ENCODE data around the gene RANBP3L.
"Not testable (repeated sequence)": the region's sequence is repeated elsewhere in the genome, so short reads cannot be mapped to it uniquely, and the experiment has no call there.

Gene RANBP3L

GRCh38 chr5:36209664-36210063 is 92.0 kb downstream of the RANBP3L start:
- no peak for FAIRE-seq
- DNase-seq (ENCODE audit: low spot score) = no peak

GRCh38 chr5:36208786-36209185 is 92.9 kb downstream of the RANBP3L start:
- FAIRE-seq (no peak), DNase-seq (ENCODE audit: low spot score) (no peak)

DNA sequence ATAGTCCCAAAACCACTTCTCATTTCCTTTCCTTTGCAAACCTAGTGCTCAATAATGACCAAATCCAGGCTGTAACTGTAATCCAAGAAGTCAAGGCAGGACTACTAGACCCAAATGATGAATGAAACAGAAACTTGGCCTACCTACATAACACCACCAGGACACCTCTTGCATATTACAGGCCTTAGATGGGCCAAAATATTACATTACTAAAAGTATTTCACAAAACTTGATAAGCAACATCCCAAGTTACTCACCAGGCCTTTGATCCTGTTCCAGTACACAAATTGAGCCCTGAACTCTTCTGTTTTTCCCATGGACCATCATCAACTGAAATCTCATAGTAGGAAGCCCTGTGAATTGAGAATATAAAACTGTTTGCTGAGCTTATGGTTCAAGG is 94.8 kb downstream of the RANBP3L start:
- DNase-seq (ENCODE audit: low spot score) = no peak
- FAIRE-seq = no peak

DNA sequence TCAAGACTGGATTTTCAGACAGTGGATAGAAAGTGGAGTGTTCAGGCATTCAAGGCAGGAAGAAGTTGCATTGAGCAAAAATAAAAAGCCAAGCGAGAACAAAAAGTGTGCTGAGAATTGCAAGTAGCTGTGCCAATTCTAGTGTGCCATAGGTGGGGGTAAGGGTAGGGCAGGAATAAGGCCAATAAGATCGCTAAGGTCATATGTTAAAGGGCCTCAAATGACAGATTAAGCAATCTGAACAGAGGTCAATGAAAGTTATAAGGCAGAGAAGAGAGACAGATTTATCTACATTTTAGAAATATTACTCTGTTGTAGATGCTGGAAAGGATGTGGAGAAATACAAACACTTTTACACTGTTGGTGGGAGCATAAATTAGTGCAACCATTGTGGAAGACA is 96.4 kb downstream of the RANBP3L start:
- FAIRE-seq = no peak
- no peak for DNase-seq (ENCODE audit: low spot score)

GRCh38 chr5:36202521-36202961 is 99.2 kb downstream of the RANBP3L start:
- FAIRE-seq = no peak

DNA sequence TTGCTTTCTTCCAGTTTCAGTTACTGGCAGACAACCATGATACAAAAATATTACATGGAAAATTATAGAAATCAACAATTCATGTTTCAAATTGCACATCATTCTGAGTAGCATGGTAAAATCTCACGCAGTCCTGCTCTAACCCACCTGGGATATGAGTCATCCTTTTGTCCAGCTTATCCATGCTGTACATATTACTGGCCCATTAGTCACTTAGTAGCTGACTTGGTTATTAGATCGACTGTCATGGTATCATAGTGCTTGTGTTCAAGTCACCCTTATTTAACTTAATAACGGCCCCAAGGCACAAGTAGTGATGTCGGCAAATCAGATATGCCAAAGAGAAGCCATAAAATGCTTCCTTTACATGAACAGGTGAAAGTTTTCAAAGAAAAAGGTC is 101.2 kb downstream of the RANBP3L start:
- FAIRE-seq = peak; percentile 56

More at GRCh38 chr5:36202521-36202961, 99.2 kb downstream of the RANBP3L start:
- DNase-seq (ENCODE audit: low spot score) = no peak

DNA sequence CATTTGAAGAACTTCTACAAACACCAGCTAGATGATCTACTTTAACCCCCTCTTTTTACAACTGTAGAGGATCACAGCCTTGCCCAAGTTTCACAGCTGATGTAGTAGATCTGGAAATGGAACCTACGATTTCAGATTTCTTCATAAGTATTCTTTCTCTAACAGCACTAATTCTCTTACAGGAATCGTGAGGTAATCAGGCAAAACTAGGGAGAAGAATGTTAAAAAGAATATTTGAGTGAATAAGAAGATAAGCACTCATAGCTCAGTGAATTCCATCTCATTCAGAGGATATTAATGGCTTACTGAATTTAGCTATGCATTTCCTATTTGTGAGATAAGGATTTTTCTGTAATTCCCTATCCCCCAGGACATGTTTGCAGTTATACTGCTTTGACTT is 102.1 kb downstream of the RANBP3L start:
- DNase-seq (ENCODE audit: low spot score) (no peak), FAIRE-seq (no peak)

More for the DNA sequence above, 101.2 kb downstream of the RANBP3L start:
- peak; percentile 6 for DNase-seq (ENCODE audit: low spot score)

DNA sequence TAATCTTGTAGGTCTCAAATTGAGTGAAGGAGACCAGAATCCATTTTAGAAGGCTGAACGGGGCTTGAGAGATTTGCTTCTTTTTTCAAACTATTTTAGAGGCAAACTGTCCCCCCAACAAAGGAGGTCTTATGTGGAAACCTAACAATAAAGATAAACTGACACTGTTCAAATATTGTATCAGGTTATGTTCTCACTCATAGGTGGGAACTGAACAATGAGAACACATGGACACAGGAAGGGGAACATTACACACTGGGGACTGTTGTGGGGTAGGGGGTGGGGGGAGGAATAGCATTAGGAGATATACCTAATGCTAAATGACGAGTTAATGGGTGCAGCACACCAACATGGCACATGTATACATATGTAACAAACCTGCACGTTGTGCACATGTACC is 102.9 kb downstream of the RANBP3L start:
- not testable (repeated sequence) for DNase-seq (ENCODE audit: low spot score); FAIRE-seq
